ENCODE data around the gene ERI3.

ERI3 gene

GRCh38 chr1:44314452-44314851, 40.6 kb downstream of the ERI3 start:
- DNase-seq = no peak

- DNase-seq = no peak
These were observed 41.7 kb downstream of the ERI3 start for GRCh38 chr1:44313265-44313918.

GRCh38 chr1:44312399-44313196, 42.5 kb downstream of the ERI3 start:
- no peak for DNase-seq

- DNase-seq = no peak
These were observed 45.1 kb downstream of the ERI3 start for GRCh38 chr1:44310006-44310405.

- peak; percentile 4 for DNase-seq
These were observed 49.1 kb downstream of the ERI3 start for GRCh38 chr1:44305962-44306422.

GRCh38 chr1:44303532-44303931, 51.5 kb downstream of the ERI3 start:
- DNase-seq = no peak

- DNase-seq = no peak
These were observed 52.5 kb downstream of the ERI3 start for GRCh38 chr1:44302541-44302940.

- no peak for DNase-seq
These were observed 53.6 kb downstream of the ERI3 start for GRCh38 chr1:44301442-44301841.

- DNase-seq = no peak
These were observed 54.2 kb downstream of the ERI3 start for GRCh38 chr1:44300852-44301251.

- DNase-seq = no peak
These were observed 57.2 kb downstream of the ERI3 start for GRCh38 chr1:44297695-44298400.

- no peak for DNase-seq
These were observed 58.3 kb downstream of the ERI3 start for GRCh38 chr1:44296806-44297205.

- no peak for DNase-seq
These were observed 59.0 kb downstream of the ERI3 start for GRCh38 chr1:44296086-44296485.

- no peak for DNase-seq
These were observed 60.5 kb downstream of the ERI3 start for GRCh38 chr1:44294588-44295007.

- DNase-seq = no peak
These were observed 61.2 kb downstream of the ERI3 start for GRCh38 chr1:44293761-44294315.

GRCh38 chr1:44292651-44293050, 62.4 kb downstream of the ERI3 start:
- DNase-seq = no peak

GRCh38 chr1:44290250-44291094, 64.6 kb downstream of the ERI3 start:
- no peak for DNase-seq

GRCh38 chr1:44289530-44289929, 65.5 kb downstream of the ERI3 start:
- no peak for DNase-seq

GRCh38 chr1:44288883-44289282, 66.2 kb downstream of the ERI3 start:
- DNase-seq = no peak

GRCh38 chr1:44284184-44284583, 70.9 kb downstream of the ERI3 start:
- DNase-seq = no peak

GRCh38 chr1:44283524-44284173, 71.4 kb downstream of the ERI3 start:
- no peak for DNase-seq

GRCh38 chr1:44282704-44283426, 72.2 kb downstream of the ERI3 start:
- no peak for DNase-seq
